ENCODE measurements around the gene PPIP5K2. TPM values are rescaled to one million over a fixed set of nuclear protein-coding genes. Genes with fewer than 3 reads are reported as not detected.

Gene PPIP5K2
- polyA plus RNA-seq, 3 donors = 23.1 to 66.0 (median 41.1) TPM

- Mint-ChIP-seq H3K4me1 (no peaks in the 10 kb centered on the region), H3K4me3 (no peak overlapping the region), H3K9me3 (peaks cover 36 to 58% (median 51%) of the 10 kb centered on the region in 7 donors), H3K27ac (no peak overlapping the region), H3K36me3 (no peaks in the 10 kb centered on the region), H3K27me3 (ENCODE audit: low read depth in 3 of 3) (no peaks in the 10 kb centered on the region)
- no peak overlapping the region for H2AFZ ChIP-seq (ENCODE audit: insufficient read depth, low read depth, low read length, poor library complexity, severe bottlenecking)
- 88% methylated on average over 2 of the region's 4 CpGs for WGBS (ENCODE audit: insufficient coverage)
- H3K4me3 ChIP-seq (replicated peaks in 1 of 3; ENCODE audit: low read depth in 2 of 3, low read length in 3 of 3) = no peak overlapping the region
- no peak overlapping the region for H3K27ac ChIP-seq (ENCODE audit: low read depth in 1 of 2, low read length in 2 of 2)
- DNase-seq = no peak
- intact Hi-C loops (cut with micrococcal nuclease) = no loop called here
- no peaks in the 10 kb centered on the region for H3K79me2 ChIP-seq (ENCODE audit: insufficient read depth, low read length)
- H3K4me2 ChIP-seq (replicated peaks; ENCODE audit: extremely low read depth, low read length, poor library complexity, severe bottlenecking) = no peak overlapping the region
- TF ChIP-seq, protein P1, sequence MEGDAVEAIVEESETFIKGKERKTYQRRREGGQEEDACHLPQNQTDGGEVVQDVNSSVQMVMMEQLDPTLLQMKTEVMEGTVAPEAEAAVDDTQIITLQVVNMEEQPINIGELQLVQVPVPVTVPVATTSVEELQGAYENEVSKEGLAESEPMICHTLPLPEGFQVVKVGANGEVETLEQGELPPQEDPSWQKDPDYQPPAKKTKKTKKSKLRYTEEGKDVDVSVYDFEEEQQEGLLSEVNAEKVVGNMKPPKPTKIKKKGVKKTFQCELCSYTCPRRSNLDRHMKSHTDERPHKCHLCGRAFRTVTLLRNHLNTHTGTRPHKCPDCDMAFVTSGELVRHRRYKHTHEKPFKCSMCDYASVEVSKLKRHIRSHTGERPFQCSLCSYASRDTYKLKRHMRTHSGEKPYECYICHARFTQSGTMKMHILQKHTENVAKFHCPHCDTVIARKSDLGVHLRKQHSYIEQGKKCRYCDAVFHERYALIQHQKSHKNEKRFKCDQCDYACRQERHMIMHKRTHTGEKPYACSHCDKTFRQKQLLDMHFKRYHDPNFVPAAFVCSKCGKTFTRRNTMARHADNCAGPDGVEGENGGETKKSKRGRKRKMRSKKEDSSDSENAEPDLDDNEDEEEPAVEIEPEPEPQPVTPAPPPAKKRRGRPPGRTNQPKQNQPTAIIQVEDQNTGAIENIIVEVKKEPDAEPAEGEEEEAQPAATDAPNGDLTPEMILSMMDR (IDR thresholded peaks at IDR 0.05) = no peak
- H3K9ac ChIP-seq (ENCODE audit: insufficient read depth, low read length, poor library complexity, severe bottlenecking) = no peak overlapping the region
- H3K4me1 ChIP-seq (ENCODE audit: control insufficient read depth in 1 of 2, insufficient read depth in 2 of 2, low read length in 2 of 2) = no peaks in the 10 kb centered on the region
- no peaks in the 10 kb centered on the region for H4K20me1 ChIP-seq (ENCODE audit: insufficient read depth, low read length)
- H3K36me3 ChIP-seq (replicated peaks in 1 of 2; ENCODE audit: control insufficient read depth in 1 of 2, insufficient read depth in 2 of 2, low read length in 2 of 2) = no peaks in the 10 kb centered on the region
- peaks cover 35 to 39% of the 10 kb centered on the region in 2 donors for H3K9me3 ChIP-seq (replicated peaks in 1 of 2; ENCODE audit: control insufficient read depth in 1 of 2, insufficient read depth in 1 of 2, low read length in 2 of 2)
- H3K27me3 ChIP-seq (ENCODE audit: control insufficient read depth in 2 of 2, insufficient read depth in 2 of 2, low read length in 2 of 2) = no peaks in the 10 kb centered on the region
Observed at GRCh38 chr5:103075442-103075841, 44.7 kb upstream of the PPIP5K2 start.

GRCh38 chr5:103079796-103080195, 40.3 kb upstream of the PPIP5K2 start:
- Histone ChIP-seq H3K36me3 (replicated peaks in 1 of 2; ENCODE audit: control insufficient read depth in 1 of 2, insufficient read depth in 2 of 2, low read length in 2 of 2) (peaks cover 3 to 5% of the 10 kb centered on the region in 2 donors), H2AFZ (ENCODE audit: insufficient read depth, low read depth, low read length, poor library complexity, severe bottlenecking) (no peak overlapping the region), H3K27ac (ENCODE audit: low read depth in 1 of 2, low read length in 2 of 2) (no peak overlapping the region), H3K4me2 (replicated peaks; ENCODE audit: extremely low read depth, low read length, poor library complexity, severe bottlenecking) (no peak overlapping the region), H3K4me1 (ENCODE audit: control insufficient read depth in 1 of 2, insufficient read depth in 2 of 2, low read length in 2 of 2) (no peaks in the 10 kb centered on the region), H4K20me1 (ENCODE audit: insufficient read depth, low read length) (no peaks in the 10 kb centered on the region), H3K27me3 (ENCODE audit: control insufficient read depth in 2 of 2, insufficient read depth in 2 of 2, low read length in 2 of 2) (no peaks in the 10 kb centered on the region), H3K9me3 (replicated peaks in 1 of 2; ENCODE audit: control insufficient read depth in 1 of 2, insufficient read depth in 1 of 2, low read length in 2 of 2) (peaks cover 31 to 64% of the 10 kb centered on the region in 2 donors), H3K9ac (ENCODE audit: insufficient read depth, low read length, poor library complexity, severe bottlenecking) (no peak overlapping the region), H3K4me3 (replicated peaks in 1 of 3; ENCODE audit: low read depth in 2 of 3, low read length in 3 of 3) (no peak overlapping the region), H3K79me2 (ENCODE audit: insufficient read depth, low read length) (no peaks in the 10 kb centered on the region)
- TF ChIP-seq, protein P1 (IDR thresholded peaks at IDR 0.05) = no peak
- H3K27me3 Mint-ChIP-seq (ENCODE audit: low read depth in 3 of 3) = no peaks in the 10 kb centered on the region
- 74% methylated on average over 4 of the region's 4 CpGs for WGBS (ENCODE audit: insufficient coverage)
- H3K36me3 Mint-ChIP-seq = peaks cover 5 to 7% of the 10 kb centered on the region in 2 donors
- H3K9me3 Mint-ChIP-seq = peaks cover 36 to 73% (median 55%) of the 10 kb centered on the region in 7 donors
- H3K27ac Mint-ChIP-seq = no peak overlapping the region
- no peaks in the 10 kb centered on the region for H3K4me1 Mint-ChIP-seq
- intact Hi-C loops (cut with micrococcal nuclease) = no loop called here
- no peak for DNase-seq
- H3K4me3 Mint-ChIP-seq = no peak overlapping the region
